ENCODE measurements around the gene IGSF21. TPM values are rescaled to one million over a fixed set of nuclear protein-coding genes. Genes with fewer than 3 reads are reported as not detected.

IGSF21 gene
- total and polyA plus RNA-seq, 10 of the 15 experiments (the other 5 are each of a cell fraction or from before 2014, with no cell fraction given), result 0.03 to 0.49 TPM; not detected in 8

- TF ChIP-seq, protein P1, sequence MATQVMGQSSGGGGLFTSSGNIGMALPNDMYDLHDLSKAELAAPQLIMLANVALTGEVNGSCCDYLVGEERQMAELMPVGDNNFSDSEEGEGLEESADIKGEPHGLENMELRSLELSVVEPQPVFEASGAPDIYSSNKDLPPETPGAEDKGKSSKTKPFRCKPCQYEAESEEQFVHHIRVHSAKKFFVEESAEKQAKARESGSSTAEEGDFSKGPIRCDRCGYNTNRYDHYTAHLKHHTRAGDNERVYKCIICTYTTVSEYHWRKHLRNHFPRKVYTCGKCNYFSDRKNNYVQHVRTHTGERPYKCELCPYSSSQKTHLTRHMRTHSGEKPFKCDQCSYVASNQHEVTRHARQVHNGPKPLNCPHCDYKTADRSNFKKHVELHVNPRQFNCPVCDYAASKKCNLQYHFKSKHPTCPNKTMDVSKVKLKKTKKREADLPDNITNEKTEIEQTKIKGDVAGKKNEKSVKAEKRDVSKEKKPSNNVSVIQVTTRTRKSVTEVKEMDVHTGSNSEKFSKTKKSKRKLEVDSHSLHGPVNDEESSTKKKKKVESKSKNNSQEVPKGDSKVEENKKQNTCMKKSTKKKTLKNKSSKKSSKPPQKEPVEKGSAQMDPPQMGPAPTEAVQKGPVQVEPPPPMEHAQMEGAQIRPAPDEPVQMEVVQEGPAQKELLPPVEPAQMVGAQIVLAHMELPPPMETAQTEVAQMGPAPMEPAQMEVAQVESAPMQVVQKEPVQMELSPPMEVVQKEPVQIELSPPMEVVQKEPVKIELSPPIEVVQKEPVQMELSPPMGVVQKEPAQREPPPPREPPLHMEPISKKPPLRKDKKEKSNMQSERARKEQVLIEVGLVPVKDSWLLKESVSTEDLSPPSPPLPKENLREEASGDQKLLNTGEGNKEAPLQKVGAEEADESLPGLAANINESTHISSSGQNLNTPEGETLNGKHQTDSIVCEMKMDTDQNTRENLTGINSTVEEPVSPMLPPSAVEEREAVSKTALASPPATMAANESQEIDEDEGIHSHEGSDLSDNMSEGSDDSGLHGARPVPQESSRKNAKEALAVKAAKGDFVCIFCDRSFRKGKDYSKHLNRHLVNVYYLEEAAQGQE (IDR thresholded peaks at IDR 0.05; ENCODE audit: low read depth, low read length), result no peak
- TF ChIP-seq NR2F1 (conservative IDR thresholded peaks at IDR 0.05) (no peak), POU2F2 (IDR thresholded peaks at IDR 0.05; ENCODE audit: borderline replicate concordance, low read depth, low read length) (no peak), POLR2AphosphoS2 (IDR thresholded peaks at IDR 0.05; ENCODE audit: low read depth, low read length) (no peak), ZNF622 (IDR thresholded peaks at IDR 0.05) (no peak)
These were observed 37.5 kb downstream of the IGSF21 start (continued) for GRCh38 chr1:18144916-18145647.

DNA sequence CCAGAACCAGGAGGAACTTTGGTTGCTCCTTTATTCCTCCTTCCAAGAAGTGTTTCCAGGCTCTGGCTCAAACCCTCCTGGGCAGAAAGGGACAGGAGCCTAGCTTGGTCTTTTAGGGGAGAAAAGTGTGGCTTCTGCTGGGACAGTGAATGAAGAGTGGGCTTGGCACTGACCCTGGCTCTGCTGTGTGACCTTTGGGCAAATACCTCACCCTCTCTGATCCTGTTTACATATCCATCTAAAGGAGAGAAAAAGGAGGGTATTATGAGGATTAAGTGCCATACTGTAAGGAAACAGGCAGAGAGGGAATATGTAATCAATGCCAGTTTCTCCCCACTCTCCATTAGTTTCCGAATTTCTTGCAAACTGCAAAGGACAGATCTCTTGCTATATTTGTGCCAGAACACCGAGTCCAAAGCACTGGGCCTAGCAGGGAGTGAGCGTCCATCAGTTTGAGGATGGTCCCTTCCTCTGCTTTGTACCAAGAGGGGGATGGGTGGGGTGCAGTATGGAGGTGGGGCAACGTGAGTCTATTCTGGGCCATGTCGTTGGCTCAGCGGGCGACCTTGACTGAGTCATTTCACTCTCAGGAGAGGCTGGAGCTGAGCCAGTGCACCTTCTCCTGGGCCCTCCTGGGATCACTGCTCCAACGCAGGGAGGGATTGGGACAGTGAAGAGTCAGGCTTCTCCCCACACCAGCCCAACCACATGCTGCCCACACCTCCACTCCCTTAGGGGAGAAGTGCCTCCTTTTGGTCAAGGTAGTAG lies 38.4 kb downstream of the IGSF21 start:
- in situ Hi-C loops (cut with MboI) (no loop called here), intact Hi-C loops (cut with micrococcal nuclease; ENCODE audit: unreplicated experiment) (no loop called here)
- no peak overlapping the region for H2AFZ ChIP-seq (ENCODE audit: control insufficient read depth, low read depth, low read length)
- ATAC-seq (no peak), FAIRE-seq (no peak), DNase-seq (ENCODE audit: low read depth, low spot score) (no peak)
- no peak overlapping the region for H3K4me2 ChIP-seq (ENCODE audit: control insufficient read depth, insufficient read depth)
- H3K4me3 ChIP-seq, result no peak overlapping the region
- POLR2A ChIA-PET, result no interaction called here
- WGBS (ENCODE audit: insufficient coverage, insufficient replicate concordance, low lambda C conversion rate, missing lambda C conversion rate), result 32% methylated on average over 8 of the region's 8 CpGs
- no peaks in the 10 kb centered on the region for H3K4me1 ChIP-seq (ENCODE audit: control insufficient read depth, insufficient read depth, low read length)
- SMC1A ChIA-PET (ENCODE audit: uncharacterized antibody, unreplicated experiment), result no interaction called here
- H3K79me2 ChIP-seq (ENCODE audit: control insufficient read depth, insufficient read depth, low read length), result no peaks in the 10 kb centered on the region
- no peak for TF ChIP-seq SRF (IDR thresholded peaks at IDR 0.05; ENCODE audit: low read depth in 2 of 2, low read length in 2 of 2)
- TF ChIP-seq HCFC1 (IDR thresholded peaks at IDR 0.05; ENCODE audit: low read length), result no peak
- TF ChIP-seq POLR2A (IDR thresholded peaks at IDR 0.05; ENCODE audit: low read depth, low read length), result no peak
- TF ChIP-seq, protein P2, sequence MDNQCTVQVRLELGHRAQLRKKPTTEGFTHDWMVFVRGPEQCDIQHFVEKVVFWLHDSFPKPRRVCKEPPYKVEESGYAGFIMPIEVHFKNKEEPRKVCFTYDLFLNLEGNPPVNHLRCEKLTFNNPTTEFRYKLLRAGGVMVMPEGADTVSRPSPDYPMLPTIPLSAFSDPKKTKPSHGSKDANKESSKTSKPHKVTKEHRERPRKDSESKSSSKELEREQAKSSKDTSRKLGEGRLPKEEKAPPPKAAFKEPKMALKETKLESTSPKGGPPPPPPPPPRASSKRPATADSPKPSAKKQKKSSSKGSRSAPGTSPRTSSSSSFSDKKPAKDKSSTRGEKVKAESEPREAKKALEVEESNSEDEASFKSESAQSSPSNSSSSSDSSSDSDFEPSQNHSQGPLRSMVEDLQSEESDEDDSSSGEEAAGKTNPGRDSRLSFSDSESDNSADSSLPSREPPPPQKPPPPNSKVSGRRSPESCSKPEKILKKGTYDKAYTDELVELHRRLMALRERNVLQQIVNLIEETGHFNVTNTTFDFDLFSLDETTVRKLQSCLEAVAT (IDR thresholded peaks at IDR 0.05), result no peak
- no peak for TF ChIP-seq STAT3 (IDR thresholded peaks at IDR 0.05; ENCODE audit: low read depth, low read length)
- TF ChIP-seq CHD2 (IDR thresholded peaks at IDR 0.05; ENCODE audit: borderline replicate concordance, low read depth, low read length), result no peak
- TF ChIP-seq TCF7 (IDR thresholded peaks at IDR 0.05; ENCODE audit: borderline replicate concordance), result no peak
- no peak for TF ChIP-seq GATAD2B (conservative IDR thresholded peaks at IDR 0.05; ENCODE audit: low read depth)
- TF ChIP-seq LARP7 (IDR thresholded peaks at IDR 0.05), result no peak
- no peak for TF ChIP-seq SREBF2 (IDR thresholded peaks at IDR 0.05; ENCODE audit: low read length)
- H4K20me1 ChIP-seq (ENCODE audit: control insufficient read depth, insufficient read depth), result no peaks in the 10 kb centered on the region
- H3K27ac ChIP-seq (ENCODE audit: control insufficient read depth, insufficient read depth), result no peak overlapping the region
- CTCF ChIA-PET, result no interaction called here
- H3K9ac ChIP-seq (ENCODE audit: control insufficient read depth, insufficient read depth, low read length), result no peak overlapping the region
- no peaks in the 10 kb centered on the region for H3K36me3 ChIP-seq (ENCODE audit: control insufficient read depth in 2 of 2, insufficient read depth in 2 of 2, low read length in 1 of 2)
- no TSS peak for BruUV-seq (replicated peaks)
- no peaks in the 10 kb centered on the region; a peak in 2 of 4 replicates for H3K27me3 ChIP-seq (replicated peaks in 1 of 2; ENCODE audit: control insufficient read depth in 2 of 2, insufficient read depth in 2 of 2, low read length in 1 of 2)
- RAD21 ChIA-PET (ENCODE audit: unreplicated experiment), result no interaction called here
- H3K9me3 ChIP-seq (replicated peaks; ENCODE audit: control insufficient read depth, insufficient read depth, low read length), result no peaks in the 10 kb centered on the region

Data from GM12878 (cell line).